ENCODE results near the gene SIRPB2.

GRCh38 chr20:1536893-1537730, 45.9 kb upstream of the SIRPB2 start:
- TF ChIP-seq POLR2A (IDR thresholded peaks at IDR 0.05; ENCODE audit: low read length) (no peak), RAD21 (conservative IDR thresholded peaks at IDR 0.05 in 1 of 2, IDR thresholded peaks at IDR 0.05 in 1 of 2) (no peak), MAX (IDR thresholded peaks at IDR 0.05) (no peak), CTCF (IDR thresholded peaks at IDR 0.05) (no peak), CHD2 (IDR thresholded peaks at IDR 0.05; ENCODE audit: low read length, partially characterized antibody) (no peak), USF2 (IDR thresholded peaks at IDR 0.05) (no peak), ELK1 (IDR thresholded peaks at IDR 0.05; ENCODE audit: low read depth, low read length) (no peak)

All from A549 (cell line).